SW 1271 (cell line): ENCODE results near the gene ZP1.

Experiments used
- DNase-seq, 2 experiments: peaks; one replicate each; lab custom pipeline; 2025; lab: John Stamatoyannopoulos, UW

ZP1 gene

DNA sequence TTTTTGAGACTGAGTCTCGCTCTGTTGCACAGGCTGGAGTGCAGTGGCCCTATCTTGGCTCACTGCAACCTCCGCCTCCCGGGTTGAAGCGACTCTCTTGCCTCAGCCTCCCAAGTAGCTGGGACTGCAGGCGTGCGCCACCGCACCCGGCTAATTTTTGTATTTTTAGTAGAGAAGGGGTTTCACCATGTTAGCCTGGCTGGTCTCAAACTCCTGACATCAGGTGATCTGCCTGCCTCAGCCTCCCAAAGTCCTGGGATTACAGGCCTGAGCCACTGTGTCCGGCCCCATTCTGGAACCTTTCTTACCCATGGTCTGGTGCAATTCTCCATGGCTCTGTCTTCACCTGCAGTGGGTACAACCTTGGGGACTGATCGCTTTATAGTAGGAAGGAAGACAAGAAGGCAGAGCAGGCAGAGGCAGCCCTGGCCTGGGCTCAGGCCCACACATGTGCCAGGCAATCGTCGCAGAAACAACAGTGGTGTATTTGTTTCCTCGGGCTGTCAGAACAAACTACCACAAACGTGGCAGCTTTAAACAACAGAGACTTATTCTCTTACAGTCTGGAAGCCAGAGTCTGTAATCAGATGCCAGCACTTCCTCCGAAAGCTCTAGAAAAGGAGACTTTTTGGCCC is 7.6 kb upstream of the ZP1 start:
- DNase-seq: no peak

DNA sequence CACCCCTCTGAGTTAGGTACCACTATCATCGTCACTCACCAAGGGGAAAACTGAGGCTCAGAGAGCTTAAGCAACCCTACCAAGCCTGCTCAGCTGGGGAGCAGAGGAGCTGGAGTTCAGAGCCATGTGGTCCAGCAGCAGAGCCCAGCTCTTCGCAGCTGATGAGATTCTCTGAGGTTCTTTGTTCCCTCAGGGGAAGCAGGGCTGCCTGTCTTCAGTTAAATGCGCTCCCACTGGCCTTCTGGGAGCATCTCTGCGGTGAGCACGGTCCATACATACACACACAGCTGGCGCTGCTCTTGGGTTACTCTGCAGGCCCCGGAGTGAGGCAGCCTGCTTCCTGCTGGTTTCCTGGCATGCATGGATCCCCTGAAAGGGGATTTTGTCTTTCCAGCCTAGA is 6.4 kb upstream of the ZP1 start:
- no peak for DNase-seq

DNA sequence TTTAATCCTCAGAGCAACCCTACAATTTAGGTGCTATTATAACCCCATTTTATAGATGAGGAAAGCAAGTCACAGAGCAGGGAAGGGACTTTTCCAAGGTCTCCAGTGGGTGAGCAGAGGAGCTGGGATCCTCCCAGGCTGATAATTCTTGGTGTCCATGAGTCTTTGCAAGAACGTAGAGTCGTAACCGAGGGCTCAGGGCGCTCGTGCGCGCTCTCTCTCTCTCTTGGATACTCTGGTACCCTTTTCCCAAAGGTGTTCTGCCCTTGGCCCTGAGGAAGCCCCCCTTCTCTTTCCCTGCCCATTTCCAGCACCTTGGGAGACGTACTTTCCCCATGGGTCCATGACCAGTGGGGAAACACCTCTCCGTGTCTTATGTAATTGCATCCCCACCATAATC is 5.2 kb upstream of the ZP1 start:
- DNase-seq: no peak

DNA sequence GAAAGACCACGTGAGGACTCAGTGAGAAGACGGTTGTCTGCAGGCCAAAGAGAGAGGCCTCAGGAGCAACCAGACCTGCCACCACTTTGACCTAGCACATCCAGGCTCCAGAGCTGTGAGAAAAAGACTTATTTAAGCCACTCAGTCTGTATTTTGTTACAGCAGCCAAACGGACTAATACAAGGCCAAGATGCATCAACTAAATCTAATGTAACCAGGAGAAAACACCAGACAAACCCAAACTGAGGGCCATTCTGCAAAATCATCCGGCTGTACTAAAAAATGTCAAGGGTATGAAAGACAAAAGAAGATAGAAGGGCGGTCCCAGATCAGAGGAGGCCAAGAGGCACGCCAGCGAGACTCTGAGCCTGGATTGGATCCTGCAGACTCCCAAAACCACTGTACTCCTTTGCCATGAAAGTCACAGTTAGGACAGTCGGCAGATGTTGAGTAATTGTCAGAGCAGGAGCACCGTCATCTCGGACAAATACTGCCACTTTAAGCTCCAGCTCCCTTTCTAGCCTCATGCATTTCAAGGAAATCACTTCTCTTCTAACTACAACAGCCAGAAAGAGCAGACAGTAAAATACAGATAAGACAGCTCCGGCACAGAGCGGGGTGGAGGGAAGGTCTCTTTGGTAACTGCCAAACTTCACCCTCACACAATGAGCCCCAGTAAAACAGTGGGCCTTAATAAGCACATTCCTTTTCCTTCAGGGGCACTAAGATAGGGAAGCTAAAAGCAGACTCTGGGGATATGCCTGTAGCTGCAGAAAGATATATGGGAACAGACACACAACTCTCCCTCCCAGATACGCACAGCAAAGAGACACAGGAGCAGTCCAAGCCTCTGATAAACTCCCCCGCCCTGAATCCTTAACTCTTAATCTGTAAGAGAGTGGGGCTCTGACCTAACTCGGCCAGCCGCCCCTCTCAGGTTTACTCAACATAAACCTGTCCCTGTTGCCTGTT is 3.5 kb upstream of the ZP1 start:
- no peak for DNase-seq

DNA sequence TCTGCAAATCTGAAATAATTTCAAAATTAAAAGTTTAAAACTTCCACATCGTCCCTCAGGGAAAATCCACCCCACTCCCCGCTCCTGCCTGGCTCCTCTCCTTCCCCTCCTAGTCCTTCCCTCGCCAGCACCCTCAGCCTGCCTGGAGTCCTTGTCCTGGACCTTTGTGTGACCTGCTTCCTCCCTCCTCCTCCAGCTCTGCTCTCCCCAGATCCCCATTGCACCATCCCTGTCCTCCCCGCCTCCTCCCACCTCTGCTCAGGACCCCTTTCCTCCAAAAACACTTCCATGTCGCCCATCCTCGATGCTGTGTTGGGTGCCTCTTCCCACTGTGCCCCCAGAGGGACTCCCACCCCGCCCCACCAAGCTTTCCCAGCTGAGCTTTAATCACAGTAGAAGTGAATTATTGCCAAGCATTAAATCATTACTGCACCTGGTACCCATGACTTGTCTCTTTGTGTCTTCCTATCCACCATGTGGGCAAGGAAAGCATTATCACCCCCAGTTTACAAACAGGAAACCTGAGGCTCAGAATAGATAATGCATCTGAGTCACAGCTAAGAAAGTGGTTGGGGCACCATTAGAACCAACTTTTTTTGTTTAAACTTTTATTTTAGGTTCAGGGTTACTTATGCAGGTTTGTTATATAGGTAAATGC is 2.4 kb upstream of the ZP1 start:
- no peak for DNase-seq

DNA sequence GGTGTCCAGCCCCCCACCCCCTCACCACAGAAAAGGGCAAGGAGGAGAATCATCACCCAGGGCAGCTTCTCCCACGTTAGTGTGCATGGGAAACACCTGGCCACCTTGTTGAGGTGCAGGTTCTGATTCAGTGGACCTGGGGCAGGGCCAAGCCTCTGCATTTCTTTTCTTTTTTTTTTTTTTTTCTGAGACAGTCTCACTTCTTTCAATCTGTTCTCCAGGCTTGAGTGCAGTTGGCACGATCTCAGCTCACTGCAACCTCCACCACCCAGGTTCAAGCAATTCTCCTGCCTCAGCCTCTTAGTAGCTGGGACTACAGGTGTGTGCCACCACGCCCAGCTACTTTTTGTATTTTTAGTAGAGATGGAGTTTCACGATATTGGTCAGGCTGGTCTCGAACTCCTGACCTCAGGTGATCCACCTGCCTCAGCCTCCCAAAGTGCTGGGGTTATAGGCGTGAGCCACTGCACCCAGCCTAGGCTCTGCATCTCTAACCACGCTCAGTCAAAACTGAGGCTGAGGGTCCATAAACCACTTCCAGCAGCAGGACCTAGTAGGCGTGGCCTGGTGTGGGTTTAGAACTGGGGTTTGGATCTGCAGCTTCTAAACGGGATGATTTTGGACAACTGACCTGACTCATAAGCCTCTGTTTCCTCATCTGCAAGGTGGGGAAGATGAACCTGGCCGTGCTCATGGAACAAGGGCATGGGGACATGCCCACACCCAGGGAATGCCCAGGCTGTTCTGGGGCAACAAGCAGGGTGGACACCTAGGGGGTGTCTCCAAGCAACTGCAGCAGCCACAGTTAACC is 734 bp downstream of the ZP1 start:
- no peak for DNase-seq

DNA sequence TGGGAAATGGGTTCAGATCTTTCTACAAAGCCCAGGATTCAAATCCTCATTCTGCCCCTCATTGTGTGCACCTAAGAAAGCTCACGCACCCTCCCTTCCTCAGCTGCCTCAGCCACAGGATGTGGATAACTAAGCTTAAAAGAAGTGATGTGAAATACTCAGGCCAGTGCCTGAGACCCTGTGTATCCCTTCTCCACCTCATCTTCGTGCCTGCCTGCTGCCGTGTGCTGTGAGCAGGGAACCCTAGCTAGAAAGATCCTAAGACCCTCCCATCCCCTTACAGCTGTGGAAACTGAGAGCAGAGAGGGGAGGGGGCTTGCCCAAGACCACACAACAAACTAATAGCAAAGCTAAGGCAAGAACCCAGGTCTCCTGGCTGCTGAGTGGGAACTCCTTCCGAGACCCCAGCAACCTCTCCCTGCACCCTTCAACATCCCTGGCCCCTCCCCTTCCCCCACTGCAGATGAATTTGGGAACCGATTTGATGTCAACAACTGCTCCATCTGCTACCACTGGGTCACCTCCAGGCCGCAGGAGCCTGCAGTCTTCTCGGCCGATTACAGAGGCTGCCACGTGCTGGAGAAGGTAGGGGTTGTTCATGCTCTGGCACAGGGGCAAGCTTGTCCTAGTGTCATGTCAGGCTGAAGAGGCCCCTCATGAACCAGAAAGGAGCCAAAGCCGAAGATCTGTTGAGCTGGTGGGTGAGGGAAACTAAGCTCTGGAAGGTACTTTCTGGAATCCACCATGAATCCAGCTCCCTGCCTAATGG is 1.5 kb downstream of the ZP1 start:
- no peak for DNase-seq

DNA sequence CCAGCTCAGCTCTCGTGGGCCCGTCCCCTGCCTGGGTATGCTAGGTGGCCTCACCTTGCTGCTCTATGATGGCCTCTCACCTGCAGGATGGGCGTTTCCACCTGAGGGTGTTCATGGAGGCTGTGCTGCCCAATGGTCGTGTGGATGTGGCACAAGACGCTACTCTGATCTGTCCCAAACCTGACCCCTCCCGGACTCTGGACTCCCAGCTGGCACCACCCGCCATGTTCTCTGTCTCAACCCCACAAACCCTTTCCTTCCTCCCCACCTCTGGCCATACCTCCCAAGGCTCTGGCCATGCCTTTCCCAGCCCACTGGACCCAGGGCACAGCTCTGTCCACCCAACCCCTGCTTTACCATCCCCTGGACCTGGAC is 2.1 kb downstream of the ZP1 start:
- DNase-seq: no peak

DNA sequence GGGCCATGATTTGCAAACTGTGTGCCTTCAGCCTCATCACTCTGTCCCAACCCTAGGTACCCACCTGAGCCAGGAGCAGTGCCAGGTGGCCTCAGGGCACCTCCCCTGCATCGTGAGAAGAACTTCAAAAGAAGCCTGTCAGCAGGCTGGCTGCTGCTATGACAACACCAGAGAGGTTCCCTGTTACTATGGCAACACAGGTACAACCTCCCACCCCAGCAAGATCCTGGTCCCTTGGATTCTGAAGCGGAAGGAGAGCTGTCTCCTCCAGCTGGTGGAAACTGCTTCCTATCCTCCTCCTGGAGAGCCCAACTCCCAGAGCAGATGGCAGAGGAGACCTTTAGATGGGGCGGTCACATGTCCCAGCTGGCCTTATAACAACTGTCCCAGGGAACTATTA is 2.9 kb downstream of the ZP1 start:
- DNase-seq: no peak

DNA sequence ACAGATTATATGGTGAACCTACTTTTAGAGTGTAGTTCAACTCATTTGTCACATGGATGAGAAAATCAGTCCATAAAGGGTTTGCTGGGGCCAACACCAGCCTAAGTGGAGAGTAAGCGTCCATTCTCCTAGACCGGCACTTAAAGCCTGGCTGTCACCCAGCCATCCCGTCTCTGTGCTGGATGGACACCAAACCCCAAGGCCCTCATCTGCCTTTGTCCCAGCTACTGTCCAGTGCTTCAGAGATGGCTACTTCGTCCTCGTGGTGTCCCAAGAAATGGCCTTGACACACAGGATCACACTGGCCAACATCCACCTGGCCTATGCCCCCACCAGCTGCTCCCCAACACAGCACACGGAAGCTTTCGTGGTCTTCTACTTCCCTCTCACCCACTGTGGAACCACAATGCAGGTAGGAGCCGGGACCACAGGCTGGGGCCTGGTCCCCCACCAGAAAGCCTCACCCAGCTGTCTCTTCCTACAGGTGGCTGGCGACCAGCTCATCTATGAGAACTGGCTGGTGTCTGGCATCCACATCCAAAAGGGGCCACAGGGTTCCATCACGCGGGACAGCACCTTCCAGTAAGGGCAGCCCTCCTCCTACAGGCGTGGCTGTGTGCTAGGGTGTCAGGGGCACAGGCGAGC is 3.5 kb downstream of the ZP1 start:
- DNase-seq: no peak

DNA sequence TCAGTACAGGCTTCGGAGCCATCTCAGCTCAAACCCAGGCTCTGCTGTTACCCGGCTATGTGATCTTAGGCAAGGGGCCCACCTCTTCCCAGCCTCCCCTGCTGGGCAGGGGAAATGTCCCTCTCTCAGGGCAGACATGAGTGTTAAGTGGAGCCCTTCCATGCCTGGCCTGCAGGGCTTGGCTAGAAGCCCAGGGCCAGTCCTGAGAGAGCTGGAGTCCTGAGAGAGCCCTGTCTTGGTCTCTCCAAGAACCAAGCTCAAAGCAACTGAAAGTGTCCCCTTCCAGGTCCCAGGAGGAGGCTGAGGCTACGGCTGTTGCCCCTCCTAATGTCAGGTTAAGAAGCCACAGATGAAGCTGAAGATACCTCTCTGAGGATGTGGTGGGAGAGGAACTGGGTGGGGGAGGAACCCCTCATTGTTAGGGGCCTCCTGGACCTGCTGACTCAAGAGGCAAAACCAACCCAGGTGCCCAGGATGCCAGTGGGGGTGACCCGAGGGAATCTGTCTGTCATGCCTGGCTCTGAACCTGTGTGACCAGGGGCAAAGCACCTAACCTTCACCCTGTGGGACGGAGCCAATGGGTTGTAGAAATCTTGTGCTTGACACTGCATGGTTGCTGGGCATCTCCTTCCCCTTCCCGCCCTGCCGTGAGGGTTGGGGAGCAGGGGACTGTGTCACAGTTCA is 4.2 kb downstream of the ZP1 start:
- DNase-seq: no peak

DNA sequence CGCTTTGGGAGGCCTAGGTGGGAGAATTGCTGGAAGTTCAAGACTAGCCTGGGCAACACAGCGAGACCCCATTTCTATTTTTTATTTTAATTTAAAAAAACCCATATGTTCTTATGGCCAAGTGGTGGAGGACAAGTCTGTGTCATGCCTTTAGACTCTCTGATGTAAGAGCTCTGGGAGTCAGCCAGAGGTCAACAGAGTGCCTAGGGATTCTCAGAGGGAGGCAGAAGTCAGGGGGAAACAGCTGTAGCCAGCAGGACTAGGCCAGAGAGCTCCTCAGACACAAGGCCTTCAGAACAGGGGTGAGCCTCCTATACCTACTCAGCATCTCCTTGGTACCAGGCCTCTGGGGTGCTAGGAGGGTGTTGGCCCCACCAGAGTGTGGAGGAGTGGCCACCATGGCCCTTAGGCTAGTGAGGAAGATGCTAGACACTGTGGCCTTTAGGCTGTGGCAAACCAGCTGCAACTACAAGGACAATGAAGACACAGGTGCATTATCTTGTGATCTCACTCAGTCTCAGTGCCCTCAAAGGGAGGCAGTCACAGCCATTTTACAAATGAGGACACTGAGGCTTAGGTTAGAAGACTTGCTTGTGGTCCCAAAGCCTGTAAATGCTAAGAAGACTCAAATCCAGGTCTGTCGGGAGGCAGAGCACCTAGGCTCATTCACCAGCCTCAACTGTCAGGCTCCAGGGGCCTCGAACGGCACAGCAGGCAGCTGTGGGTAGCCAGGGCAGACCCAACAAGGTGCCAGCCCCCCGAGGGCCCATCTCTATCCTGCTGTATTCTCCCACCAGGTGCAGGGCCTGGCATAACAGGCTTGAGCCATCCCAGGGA is 5.0 kb downstream of the ZP1 start:
- DNase-seq: no peak

DNA sequence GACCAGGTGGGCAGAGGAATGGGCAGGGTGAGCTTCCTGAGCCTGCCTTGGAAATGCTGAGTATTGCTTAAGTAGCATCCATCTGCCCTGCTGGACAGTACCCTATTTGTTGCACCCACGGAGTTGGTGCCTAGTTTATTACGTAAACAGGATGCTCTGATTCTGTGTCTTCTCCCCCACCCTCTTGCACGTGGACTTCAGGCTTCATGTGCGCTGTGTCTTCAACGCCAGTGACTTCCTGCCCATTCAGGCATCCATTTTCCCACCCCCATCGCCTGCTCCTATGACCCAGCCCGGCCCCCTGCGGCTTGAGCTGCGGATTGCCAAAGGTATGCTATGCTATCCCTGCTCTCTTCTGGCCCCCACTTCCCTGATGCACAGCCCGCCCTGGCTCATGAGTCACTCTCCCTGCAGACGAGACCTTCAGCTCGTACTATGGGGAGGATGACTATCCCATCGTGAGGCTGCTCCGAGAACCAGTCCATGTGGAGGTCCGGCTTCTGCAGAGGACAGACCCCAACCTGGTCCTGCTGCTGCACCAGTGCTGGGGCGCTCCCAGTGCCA is 5.7 kb downstream of the ZP1 start:
- no peak for DNase-seq

DNA sequence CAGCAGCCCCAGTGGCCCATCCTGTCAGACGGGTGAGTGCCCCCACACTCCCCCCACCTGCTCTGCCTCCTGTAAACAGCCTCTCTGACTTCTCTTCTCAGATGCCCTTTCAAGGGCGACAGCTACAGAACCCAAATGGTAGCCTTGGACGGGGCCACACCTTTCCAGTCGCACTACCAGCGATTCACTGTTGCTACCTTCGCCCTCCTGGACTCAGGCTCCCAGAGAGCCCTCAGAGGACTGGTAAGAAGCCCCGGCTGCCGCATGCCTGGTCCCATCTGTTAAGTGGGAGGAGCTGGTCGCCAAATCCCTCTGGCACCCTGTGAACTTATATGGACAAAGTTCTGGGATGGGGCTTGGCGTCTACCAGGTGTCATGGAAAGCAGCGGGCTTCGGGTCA is 6.2 kb downstream of the ZP1 start:
- no peak for DNase-seq

DNA sequence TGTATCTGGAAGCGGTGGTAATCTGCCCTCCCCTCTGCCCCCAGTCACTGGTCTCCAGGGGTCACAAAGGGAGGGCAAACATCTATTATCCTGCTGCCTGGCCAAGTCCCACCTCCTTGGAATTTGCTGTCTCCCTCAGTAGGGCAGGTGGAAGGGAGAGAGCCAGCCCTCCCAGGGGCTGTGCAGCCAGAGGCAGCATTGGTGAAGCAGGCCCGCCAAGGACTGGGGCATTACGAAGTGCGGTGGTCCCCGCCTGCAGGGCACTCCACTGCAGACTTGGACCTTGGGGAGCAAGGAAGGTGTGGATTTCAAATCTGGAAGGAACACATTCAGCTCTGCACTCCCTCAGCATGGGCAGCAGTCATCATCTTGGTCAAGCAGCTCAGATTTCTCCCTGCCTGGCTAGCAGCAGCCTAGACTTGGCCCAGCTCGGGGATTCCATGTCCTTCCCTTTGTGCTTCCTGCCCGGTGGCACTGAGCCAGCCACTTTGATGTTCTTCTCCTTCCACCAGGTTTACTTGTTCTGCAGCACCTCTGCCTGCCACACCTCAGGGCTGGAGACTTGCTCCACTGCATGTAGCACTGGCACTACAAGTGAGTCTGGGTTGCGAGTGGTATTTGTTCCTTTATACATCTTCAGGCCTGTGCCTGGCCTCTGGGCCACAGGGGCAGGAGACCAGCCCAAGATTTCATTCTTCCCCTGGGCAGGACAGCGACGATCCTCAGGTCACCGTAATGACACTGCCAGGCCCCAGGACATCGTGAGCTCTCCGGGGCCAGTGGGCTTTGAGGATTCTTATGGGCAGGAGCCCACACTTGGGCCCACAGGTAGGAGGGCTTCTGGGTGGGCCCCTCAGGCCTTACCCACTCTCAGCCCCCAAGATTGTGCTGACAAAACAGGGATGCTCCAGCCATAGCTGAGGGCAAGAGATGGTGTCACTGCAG is 7.4 kb downstream of the ZP1 start:
- no peak for DNase-seq

DNA sequence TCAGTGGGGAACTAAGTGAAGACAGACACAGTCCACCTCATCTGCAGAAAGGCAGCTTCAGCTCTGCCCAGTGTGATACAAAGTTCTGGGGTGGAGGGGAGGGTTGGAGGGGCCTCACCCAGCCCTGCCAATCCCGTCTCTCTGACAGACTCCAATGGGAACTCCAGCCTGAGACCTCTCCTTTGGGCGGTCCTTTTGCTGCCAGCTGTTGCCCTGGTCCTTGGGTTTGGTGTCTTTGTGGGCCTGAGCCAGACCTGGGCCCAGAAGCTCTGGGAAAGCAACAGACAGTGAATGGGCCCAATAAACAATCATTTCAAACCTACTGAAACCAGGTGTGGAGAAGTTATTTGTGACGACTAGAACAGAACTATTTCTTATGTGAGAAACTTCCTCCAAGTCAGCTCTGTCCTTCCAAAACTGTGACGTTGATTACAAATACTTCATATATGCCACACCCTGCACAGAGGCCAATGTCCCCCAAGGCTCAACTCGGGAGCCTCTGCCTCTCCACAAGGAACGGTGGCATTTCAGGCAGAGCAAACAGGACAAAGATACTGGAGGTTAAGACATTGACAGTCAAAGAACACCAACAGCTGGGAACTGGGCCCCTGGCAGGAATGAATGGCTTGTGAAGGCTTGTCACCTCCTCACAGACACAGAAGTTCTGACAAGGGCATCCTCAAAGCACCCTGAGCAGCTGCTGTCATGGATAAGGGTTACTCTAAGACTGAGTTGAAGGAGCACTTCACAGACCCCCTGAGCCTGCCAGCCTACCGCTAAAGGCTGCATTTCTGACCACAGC is 8.2 kb downstream of the ZP1 start:
- no peak for DNase-seq

DNA sequence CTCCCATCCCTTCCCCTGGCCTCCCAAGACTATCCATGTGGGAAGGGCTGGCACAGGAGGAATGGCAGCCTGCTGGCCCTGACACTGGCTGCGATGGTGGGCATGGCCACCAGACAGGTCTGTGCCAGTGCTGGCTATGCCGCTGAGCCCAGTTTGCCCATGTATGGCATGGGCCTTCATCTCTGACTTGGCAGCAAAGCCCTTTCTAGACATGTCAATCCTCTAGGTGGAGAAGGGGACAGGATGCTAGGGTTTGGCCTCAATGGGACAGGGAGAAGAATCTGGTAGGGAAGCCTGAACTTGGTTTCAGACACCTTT is 8.8 kb downstream of the ZP1 start:
- DNase-seq: no peak
